ENCODE results near the gene ELMO2.

GRCh38 chr20:46402331-46402811, 4.0 kb downstream of the ELMO2 start:
- TF ChIP-seq ZNF138 (CRISPR knock-in tag; conservative IDR thresholded peaks at IDR 0.05) (no peak), NR2C2 (CRISPR knock-in tag; IDR thresholded peaks at IDR 0.05) (no peak)
